Right renal cortex interstitium (tissue), 3 donors: ENCODE data around the gene CCDC81. TPM values are rescaled to one million over a fixed set of nuclear protein-coding genes. Genes with fewer than 3 reads are reported as not detected.

Experiments used
- DNase-seq, 3 donors: peaks; one replicate each; pipeline ENCODE4 v3.0.0-alpha.2; 2013; ENCODE audit warnings: low read depth in 3 of 3, low spot score in 2 of 3
- polyA plus RNA-seq, 3 donors: library from polyadenylated mRNA; unstranded; fragments of 120-200 nt; gene quantifications; one replicate each; pipeline ENCODE4 v1.2.1, GENCODE V29; 2013; ENCODE audit not compliant: insufficient read length in 3 of 3

The CCDC81 gene
- polyA plus RNA-seq, 3 donors, result 0.92 to 1.5 (median 1.1) TPM

DNA sequence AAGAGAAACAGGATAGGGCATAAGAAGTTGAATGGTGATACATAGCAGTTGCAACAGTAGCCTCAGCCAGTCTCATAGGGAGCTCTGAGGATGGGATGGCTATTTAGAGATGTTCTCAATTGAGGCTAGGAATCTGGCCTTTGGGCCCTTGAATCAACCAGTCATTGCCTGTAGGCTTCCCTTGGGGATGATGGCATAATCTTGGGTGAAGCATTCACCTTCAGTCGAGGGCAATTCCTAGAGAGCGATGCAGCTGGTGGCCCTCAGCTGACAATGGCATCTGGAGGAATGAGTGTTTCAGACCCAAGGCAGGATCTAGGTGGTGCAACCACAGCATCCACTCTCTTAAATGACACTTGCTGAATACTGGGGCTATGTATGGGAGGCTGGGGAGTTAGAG, 61.0 kb downstream of the CCDC81 start:
- DNase-seq, result no peak

DNA sequence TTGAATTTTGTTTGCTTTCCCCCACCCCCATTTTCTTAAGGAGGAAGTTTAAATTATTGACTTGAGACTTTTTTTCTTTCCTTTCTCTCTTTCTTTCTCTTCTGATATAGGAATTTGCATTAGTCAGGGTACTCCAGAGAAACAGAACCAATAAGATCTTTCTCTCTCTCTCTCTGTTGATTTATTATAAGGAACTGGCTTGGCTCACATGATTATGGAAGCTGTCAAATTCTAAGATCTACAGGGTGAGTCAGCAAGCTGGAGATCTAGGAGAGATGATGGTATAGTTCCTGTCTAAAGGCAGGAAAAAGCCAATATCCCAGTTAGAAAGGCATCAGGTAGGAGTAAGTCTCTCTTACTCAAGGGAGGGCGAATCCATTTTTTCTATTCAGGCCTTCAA, 64.0 kb downstream of the CCDC81 start:
- no peak for DNase-seq

DNA sequence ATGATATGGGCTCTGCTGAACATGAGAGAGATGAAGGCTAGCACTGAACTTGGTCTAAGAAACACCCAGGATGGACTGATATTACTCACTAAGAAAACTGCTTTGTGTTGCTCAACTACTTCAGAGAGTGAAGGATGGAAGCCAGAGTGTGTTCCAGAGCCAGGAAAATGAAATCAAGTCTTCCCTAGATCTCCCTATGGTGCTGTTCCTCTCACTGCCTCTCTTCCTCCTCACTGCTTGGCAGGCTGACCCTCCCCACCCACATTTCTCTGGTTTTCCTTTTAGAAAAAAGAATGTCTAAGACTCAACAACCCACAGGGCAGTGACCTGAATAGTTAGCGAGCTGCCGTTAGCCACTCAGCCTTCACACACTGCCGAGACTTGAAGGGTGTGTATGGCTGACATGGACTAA, 65.6 kb downstream of the CCDC81 start:
- DNase-seq, result no peak

DNA sequence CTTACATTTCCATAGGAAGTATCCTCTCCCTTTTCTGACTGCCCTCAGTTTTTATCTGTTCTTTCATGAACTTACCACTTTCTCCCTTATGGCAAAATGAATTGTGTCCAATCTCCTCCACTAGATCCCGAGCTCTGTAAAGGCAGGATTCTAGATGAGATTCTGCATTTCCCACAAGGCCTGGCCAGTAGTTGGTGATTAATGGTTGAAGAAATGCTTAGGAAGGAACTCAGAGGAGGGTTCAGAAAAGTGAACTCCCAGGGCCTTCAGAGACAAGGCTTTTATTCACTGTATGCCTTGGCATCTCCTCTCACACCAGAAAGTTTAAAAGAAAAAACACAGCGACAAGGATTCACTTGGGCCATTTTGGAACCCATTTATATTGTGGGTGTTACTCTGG, 66.2 kb downstream of the CCDC81 start:
- DNase-seq, result no peak

DNA sequence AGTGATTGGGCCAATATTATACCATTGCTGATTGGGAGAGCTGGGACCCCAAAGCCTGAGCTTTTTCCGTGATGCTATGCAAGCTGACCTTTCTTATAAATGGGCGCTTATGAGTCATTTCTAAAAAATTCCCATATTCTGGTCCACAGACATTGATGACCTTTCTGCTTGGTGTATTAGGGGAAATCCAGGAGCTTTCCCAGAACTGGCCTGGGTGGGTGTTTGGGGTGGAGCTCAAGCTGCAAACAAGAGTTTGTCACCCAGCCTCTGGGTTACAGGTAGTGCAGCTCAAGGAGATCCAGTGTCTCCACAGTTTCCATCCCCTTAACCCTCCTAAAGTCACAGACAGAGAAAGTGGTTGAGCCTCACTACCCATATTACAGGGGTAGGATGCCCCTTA, 67.7 kb downstream of the CCDC81 start:
- DNase-seq, result no peak

DNA sequence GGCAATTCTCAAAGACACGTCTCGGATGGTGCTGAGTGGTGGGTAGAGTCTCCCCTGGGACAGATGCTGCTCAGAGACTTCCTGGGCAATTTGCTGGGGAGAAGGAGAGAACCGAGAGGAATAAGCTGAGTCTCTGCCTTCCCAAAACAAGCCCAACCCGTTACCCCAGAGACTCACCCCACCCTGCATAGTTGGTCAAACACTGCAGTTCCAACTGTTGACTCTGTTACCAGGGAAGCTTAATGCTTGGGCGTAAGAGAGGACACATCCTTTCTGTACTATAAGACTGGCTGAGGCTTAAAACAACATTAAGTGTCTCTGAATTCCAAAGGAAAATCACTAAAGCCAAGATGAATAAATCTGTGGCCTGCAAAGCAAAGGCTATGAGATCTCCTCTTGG, 68.1 kb downstream of the CCDC81 start:
- no peak for DNase-seq

DNA sequence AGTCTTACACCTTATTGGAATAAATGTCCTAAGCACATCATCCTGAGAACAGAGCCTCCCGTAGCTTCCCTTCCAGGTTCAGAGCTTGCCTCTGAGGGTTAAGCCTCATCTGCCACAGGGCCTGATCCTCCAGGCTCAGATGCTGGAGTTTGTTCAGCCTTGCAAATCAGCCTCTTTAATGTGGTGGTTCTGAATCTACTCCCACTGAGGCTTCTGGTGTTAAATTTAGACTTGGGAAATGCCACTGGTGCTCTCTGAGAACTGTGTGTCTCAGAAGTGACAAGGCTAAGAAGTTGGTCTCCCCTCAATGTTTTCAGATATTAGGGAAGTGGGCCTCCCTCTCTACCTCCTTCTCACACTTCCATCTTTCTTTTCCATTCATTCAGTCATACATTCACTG, 68.7 kb downstream of the CCDC81 start:
- DNase-seq, result no peak

DNA sequence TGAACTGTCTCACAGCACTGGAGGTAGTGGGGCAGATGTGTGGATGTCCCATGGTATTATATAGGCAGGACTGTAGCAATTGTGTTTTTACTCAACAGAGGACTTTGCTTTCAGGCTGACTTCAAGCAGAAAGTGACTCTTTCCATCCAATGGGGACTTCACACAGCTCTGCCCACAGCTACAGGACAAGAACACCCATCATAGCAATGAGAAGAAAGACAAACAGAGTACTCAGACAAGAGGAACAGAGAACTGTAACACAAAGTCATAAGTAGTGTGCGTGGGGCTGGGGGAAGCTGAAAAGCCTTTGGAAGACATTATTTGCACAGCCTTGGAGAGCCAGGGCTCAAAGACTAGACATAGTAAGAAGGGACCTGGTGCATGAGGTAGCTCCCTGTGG, 70.3 kb downstream of the CCDC81 start:
- no peak for DNase-seq

DNA sequence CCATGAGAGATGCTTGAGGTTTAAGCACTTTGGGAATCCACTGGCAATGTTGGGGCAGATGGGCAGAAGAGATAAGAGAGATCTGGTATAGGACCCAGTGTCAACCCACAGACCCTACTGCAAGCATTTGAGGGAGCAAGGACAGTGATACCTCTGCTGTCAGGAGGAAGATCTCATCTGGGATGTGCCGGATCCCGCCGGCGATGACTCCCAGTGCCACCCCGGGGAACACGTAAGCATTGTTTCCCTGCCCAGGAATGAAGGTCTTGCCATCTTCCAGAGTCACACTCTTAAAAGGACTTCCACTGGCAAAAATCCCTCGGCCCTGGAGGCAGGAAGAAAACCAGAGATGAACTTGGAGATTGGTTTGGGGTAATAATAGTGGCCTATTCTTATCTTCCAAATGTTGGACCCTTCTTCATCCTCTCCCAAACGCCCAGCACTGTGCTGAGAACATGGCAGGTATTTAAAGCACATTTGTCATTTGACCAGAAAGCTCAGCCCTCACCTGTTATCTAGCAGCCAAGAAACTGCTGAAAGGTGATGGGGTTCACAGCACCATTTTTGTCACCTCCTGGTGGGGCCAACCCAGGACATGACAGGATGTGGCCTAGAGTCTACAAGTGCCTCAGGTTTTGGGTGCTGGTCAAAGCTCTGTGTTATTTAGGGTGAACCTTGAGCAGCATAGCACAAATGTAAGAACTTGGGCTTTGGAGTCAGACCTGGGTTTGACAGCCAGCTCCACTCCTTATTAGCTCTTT, 71.7 kb downstream of the CCDC81 start:
- DNase-seq, result no peak

DNA sequence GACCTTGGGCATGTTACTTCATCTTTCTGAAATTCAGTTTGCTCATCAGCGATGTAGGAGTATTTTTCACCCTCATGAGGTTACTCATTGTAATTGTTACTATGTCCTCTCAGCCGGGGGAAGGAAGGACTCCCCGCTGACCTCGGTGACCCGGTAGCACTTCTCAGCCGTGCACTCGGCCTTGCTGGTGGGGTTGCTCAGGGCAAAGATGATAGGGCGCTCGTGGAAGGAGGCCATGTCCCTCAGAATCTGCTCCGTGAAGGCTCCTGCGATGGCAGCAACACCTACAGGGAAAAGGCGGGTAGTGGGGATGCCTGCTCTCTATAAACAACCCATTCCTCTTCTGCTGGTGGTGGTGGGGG, 72.2 kb downstream of the CCDC81 start:
- no peak for DNase-seq

DNA sequence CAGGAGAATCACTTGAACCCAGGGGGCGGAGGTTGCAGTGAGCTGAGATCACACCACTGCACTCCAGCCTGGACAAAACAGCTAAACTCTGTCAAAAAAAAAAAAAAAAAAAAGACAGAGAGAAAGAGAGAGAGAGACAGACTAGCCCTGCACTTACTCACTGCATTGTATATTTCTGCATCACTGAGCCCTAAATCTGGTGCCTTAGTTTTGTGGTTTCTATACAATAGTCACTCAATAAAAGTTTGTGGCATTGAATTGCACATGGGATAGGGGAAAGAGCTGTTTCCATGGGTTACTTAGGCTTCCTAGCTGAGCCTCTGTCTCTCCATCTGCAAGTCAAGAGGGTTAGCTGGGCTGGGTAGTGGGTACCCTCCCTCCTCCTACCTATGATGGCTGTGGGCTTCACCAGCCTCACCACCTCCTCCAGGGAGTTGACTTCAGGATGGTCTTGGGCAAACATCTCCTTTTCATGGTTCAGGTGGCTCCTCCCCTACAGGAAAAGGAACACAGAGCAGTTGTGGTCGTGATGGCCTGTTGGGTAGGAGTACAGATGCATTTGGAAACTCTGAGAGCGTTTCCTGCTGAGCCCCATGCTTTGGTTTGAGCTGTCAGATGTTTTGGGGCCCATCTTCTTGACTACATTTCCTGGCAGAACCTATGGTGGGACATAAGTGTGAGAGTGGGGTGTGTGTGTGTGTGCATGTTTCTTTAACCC, 73.2 kb downstream of the CCDC81 start:
- no peak for DNase-seq

DNA sequence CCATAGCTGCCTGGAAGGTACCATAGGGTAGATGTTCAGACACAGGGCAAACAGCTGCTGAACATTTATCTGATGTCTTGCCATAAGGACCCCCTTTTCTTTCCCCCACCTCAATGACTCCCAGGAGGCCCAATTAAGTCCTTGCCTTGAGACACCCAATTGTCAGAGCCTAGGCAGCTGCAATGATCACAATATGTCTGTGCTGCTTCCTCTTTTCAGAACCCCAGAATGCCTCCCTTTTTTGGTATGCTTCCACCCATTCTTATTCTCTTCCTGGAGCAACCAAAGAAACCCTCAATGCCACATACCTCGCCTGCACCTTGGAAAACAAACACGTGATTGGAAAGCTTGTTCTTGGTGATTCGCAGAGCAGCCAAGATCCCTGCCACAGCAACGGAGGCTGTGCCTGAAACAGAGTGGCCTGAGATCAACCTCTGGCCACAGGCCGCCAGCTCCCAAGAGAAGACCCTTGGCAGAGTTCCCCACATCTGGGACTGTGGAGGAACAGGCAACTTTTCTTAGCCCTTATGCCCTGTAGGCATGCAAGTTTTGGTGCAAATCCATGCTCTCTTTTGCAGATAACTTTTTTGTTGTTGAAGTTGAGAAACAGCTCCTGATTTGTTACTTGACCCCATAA, 75.4 kb downstream of the CCDC81 start:
- no peak for DNase-seq

DNA sequence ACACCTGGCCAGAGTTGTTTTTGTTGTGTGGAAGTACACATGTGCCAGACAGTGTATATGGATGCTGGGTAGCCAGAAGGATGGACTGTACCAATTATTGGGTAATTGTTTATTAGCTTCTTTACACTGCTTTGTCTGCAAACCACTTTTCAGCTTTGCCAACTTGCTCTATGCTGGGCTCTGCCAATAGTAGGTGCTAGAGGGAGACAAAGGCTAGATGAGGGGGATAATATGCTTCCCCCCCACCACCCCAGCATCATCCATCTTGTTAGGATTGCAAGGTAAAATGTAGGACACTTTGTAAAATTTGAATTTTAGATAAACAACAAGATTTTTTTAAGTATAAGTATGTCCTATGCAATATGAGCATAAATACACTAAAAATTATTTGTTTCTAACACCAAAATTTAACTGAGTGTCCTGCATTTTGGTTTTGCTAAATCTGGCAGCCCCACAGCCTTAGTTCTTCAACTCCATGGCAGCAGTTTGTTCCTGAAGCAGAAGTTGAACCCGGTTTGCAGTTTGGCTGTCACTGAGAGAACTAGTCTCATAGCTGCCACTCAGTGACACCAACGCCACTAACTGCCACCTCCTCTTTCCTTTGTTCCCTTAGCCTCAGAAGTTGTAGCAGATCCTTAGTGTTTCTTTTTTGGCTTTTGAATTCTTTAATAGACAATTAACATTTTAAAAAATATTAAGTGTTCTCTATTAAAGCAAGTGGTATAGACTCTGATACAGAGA, 78.8 kb downstream of the CCDC81 start:
- no peak for DNase-seq

DNA sequence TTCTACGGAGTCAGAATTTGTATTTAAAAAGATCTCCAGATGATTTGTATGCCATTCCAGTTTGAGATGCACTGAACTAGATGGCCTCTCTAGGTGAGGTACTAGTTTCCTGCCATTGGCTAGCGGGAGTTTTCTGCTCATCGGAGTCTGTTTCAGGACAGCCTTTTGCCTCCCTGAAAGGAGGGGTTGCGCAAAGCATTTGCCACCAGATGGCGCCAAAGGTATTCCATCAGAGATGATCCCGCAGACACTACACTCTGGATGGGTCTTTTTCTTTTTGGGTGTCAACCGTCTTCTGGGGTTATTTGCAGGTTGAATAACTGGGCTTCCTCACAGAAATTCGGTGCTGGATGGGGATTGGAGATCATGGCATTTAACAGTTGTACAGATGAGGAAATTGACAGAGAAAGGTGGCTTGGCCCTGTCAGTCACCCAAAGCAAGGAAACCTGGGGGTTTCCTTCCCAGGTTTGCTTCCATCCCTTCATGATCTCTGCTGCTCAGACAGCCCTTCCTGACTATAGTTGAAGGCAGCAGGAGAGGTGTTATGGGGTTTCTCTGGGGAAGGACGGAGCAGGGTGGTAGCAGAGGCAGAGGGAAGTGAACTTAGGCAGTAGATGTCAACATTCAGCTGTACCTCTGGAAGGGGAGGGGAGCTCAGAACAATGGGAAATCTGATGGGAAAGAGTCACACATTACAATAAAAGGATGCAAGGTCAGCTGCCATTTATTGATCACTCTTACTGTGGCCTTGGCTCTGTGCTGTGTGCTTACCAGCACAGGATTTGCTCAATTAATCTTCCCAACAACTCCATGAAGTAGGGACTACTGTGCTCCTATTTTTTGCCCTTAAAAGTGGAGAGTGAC, 81.6 kb downstream of the CCDC81 start:
- peak; percentile 70 to 76 (median 73) for DNase-seq

DNA sequence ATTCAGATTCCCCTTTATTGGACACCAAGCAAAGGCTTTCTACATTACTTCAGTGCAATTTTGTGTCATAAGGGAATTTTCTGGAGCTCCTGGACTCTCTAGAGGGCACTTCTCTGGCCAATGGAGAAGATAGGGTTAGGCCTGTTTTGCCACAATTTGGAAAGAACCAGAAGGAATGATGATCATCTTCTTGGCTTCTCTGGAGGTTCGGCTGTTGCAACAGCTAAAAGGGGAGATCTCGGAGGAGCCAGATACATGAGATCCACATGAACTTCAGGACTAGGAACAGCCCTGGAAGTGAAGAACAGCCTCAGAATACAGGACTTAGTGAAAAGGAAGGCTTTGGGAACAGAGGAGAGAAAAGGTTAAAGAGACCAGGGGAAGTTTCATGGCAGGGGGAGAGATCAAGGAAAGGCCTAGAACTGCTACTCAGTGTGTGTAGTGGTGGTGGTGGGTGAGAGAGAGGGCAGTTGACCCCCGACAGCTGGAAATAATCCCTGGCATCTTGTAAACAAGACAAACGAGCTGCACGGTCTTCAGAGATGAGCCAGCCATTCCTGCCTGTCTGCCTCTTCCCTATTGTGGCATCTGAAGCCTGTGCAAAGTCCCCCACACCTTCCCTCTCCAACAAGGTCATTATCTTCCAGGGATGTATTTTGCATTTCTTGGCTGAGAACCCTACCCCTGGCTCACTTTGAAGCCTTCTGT, 83.8 kb downstream of the CCDC81 start:
- DNase-seq, result no peak

DNA sequence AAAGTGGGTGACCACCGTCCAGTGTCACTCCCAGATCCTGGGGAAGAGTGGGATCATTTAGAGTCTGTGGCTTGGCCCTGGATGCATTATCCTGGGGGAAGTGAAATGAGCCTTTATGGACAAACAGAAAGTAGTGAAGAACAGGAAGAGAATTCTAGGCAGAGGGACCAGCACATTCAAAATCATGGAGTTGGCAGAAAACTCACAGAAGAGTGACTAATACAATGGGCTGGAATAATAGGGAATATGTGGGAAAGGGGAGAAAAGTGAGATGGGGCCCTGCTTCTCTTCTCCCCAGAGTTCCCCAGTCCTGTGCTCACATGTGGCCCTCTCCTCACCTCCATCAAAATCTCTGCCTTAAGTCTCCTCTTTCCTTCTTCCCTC, 84.3 kb downstream of the CCDC81 start:
- DNase-seq, result no peak

DNA sequence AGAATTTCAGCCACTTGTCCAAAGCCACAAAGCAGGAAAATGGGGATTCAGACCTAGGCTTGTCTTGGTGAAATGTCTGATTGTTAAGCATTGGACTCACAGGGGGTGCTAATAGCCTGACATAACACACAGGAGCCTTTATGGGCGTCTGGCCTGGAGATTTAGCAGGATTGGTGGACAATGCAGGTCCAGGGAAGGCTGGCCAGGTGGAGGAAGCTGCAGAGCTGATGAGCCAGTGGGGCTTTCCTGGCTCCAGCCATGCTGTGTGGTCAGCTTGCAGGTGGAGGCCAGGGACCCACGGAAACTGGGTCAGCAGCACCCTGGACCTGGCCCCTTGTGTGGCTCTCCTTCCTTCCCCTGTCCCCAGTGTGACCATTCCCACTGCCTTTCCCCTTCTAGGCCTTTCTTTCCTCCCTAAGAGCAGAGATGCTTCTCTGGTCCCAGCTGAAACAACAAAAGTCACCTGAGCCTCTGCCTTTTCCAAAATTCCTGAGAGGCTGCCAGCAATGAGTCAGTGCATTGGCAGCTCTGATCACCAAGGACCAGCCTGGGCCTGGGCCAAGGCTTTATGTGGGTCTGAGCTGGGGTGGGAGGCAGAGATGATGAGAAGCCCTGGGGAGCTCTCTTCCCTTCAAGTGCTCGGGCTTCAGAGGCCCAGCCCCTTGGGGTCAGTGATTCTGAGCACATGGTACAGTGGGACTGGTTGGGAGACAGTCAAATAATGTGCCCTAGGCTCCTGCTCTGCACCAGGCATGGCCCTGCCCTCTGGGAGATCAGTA, 85.2 kb downstream of the CCDC81 start:
- no peak for DNase-seq

DNA sequence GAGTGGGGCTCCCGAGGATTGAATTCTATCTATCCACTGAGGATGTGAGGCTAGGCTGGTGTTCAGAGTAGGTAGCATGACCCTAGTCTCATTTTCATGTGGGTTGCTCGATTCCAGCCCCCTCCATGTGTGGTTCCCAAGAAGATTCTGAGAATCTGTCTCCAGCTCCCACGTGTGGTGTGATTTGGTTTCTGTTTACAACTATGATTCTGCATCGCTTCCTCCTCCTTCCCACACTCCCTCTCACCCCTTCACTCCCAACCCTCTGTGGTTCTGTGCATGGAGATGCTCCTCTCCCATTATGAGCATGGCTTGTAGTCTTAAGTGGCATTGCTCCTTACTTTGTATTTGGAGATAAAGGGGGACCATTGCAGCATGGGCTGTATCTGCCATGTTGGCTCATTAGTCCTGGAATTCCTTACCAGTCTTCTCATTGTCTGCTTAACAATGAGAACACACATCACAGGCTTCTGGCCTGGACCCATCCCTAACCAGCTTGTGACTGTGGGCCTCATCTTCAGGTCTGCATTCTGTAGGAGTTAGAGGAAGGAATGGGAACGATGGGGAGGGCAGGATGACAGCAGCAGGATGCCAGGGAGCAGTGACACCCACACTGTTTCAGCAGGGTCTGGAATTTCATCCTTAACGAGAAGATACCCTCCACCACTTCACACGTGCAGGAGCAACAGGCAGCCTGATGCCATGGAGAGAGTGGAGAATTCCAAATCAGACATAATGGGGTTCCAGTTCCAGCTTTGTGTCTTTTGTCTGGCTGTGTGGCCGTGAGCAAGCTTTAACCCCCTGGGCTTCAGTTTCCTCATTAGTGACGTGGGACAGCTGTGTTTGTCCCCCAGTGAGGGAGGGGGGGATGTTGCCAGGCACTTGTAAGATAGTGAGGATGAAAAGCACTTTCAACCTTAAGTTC, 86.0 kb downstream of the CCDC81 start:
- no peak for DNase-seq
